HuH-7.5 (cell line): Measurements from ENCODE around the gene FOXG1.
A peak's percentile ranks its signal among the peaks of the same experiment; 100 is the strongest.

Experiments
- DNase-seq: peaks from one replicate; pipeline ENCODE4 v3.0.0; 2011; ENCODE audit warnings: low spot score

FOXG1 gene

GRCh38 chr14:28761438-28762291, 4.9 kb upstream of the FOXG1 start:
- no peak for DNase-seq

DNA sequence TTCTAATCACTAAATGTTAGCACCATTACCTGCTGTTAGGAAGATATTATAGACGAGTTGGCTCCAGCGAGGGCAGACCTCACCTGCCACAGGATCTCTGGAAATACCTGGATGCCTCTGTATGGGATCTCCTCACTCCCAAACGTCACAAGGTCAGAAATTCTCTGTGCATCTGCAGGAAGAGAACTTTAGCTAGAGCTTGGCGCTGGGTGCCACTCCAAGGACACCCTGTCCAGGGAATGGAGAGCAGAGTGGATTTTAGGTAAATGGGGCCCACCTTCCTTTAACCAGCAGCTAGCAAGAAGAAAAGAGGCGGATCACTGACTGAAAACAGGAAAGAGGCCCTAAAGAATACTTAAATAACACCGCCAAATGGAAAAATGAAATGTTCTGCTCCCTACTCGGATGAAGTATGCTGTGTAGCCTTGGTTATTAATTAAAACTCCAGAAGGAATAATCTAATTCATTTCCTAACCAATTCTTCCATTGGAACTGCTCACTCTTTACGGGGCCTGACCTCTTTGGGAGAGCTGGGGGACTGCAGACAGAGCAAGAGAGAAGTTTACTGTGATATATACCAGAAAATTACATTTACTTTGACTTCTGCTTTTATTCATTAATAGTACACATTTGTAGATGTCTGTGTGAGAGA, 4.2 kb upstream of the FOXG1 start:
- no peak for DNase-seq

DNA sequence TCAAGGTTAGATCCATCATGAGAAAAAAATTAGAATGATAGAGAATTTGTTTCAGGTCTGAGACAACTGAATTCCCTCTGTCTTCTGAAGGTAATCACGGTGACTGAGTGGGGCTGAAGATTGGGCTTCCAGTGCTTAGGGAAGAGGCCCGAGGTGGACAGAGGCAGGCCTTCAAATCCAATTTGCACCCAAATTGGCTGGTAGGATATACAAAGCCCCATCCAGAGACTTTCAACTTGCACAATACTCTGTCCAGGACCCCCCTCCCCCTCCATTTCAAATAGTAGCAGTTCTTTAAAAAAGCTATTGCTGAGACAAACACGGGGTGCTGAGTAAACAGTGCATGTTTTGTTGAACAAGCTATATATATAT, 3.6 kb upstream of the FOXG1 start:
- no peak for DNase-seq

DNA sequence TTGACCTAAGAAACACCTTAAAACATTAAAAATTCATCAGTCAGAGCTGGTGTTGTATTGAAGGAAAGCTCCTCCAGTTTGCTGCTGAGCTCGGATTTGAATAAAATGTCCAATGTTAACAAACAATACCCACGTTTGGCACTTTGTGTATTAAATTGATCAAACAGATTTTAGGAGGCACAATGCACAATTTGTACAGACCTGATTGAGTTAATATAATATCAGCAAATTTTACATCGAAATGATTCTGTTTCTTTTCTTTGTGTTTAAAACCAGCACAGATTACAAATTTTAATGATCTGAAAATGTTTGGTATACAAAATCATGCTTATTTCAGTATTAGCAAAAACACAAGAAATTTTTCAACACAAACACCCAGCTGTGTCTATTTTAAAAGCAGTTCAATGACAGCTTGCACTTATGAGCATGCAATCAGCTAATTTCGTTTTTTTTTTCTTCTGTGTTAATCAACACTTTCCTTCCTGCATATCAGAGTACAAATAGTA, 2.8 kb upstream of the FOXG1 start:
- DNase-seq, result no peak

DNA sequence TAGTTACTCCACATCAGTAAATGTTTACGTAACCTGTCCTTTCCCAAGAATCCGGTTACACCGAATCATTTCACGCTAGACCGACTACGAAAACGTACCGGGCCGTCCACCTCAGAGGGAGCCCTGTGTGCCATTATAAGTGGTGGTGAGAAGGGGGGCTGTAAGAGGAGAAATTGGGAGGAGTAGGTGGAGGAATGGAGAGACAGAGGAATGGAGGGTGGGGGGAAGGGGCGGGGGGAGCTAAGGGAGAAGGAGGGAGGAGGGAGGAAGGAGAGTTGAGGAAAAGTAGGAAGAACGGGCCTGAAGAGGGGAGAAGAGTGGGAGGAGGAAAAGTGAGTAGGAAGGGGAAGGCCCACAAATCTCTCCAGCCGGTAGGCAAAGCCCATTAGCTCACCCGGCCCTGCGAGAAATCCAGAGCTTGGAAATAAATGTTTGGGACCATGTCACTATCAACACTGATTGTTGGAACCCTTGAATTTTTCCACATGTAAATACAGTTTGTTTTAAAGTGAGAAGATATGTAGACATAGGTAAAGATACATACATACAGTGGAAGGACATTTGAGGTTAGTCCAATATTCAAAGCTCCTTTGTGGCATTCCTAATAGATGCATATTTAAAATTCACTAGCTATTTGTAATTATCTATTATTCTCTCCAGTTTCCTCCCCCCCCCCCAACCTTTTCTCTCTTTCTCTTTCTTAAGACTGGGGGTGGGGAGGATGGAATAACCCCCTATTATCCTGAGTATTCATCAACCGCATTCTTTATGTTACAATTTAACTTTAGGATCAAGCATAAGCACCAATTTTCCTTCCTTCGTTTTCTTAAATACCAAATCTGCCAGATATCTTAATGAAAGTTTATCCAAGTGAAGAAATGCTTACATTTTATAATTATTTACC, 2.1 kb upstream of the FOXG1 start:
- DNase-seq, result no peak

- no peak for DNase-seq
Observed at GRCh38 chr14:28765169-28765830, 1.3 kb upstream of the FOXG1 start.

GRCh38 chr14:28765831-28766468, 637 bp upstream of the FOXG1 start:
- DNase-seq, result no peak

- no peak for DNase-seq
Observed at GRCh38 chr14:28767030-28767852, 654 bp downstream of the FOXG1 start.

GRCh38 chr14:28767853-28768741, 1.5 kb downstream of the FOXG1 start:
- no peak for DNase-seq

GRCh38 chr14:28769276-28769880, 2.8 kb downstream of the FOXG1 start:
- no peak for DNase-seq

GRCh38 chr14:28770061-28770460, 3.5 kb downstream of the FOXG1 start:
- no peak for DNase-seq

GRCh38 chr14:28770630-28771029, 4.0 kb downstream of the FOXG1 start:
- DNase-seq, result no peak

- DNase-seq, result no peak
Observed at GRCh38 chr14:28771168-28771567, 4.6 kb downstream of the FOXG1 start.

GRCh38 chr14:28772613-28773012, 6.0 kb downstream of the FOXG1 start:
- DNase-seq, result no peak

- DNase-seq, result no peak
Observed at GRCh38 chr14:28773176-28773575, 6.6 kb downstream of the FOXG1 start.

DNA sequence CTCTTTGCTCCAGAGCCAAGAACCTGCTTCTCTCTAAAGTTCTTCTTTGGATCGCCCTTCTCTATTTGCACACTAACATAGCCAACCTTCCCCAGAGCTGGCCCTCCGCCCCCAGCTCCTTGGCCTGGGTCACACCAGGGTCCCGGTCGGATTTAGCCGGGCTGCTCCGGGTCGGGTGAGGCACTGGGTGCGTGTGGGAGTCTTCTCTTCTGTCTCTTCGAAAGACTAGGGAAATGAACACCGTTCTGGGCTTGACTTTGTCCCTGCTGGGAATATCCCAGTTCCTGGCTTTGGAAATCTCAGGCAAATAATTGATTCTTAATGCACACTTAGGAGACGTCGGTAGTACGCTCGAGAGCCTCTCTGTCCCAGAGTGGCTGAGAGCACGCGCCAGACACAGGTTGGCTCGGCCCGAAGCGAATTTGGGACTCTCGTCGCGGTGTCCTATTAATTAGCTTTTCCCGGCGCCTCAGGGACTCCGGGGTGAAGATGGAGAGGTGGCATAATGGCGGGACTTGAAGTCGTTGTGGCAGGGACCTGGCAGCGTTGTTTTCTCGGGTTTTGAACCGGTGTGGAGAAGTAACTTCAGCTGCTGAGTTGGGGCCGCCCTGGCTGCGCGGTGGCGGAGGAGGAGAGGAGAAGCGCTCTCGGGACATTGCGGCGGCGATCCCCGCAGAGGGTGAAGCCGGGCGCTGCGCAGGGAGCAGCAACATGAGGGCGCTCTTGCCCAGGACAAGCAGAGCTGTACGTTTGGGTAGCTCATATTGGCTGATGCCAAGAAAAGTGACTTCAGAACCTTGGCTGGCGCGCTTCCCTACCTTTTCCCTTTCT, 7.5 kb downstream of the FOXG1 start:
- DNase-seq, result peak; percentile 54

- no peak for DNase-seq
Observed at GRCh38 chr14:28774764-28775735, 8.5 kb downstream of the FOXG1 start.
